Esophagus (tissue), 2 donors: Measurements from ENCODE around the gene HMX1. TPM values are rescaled to one million over a fixed set of nuclear protein-coding genes. Genes with fewer than 3 reads are reported as not detected.

Experiments
- H3K27ac ChIP-seq, 2 donors: one replicate each; pipeline ENCODE4 v1.5.1; 2013; ENCODE audit warnings: low read depth in 2 of 2, mild to moderate bottlenecking in 2 of 2, inconsistent platforms in 1 of 2, low read length in 1 of 2, moderate library complexity in 1 of 2
- H3K27me3 ChIP-seq, 2 donors: one replicate each; pipeline ENCODE4 v1.6.1; 2013; ENCODE audit warnings: low read length in 2 of 2, control low read depth in 1 of 2, mild to moderate bottlenecking in 1 of 2; ENCODE audit not compliant: insufficient read depth in 2 of 2, control insufficient read depth in 1 of 2
- H3K36me3 ChIP-seq, 2 donors: one replicate each; pipeline ENCODE4 v1.6.1; 2013; ENCODE audit warnings: low read length in 1 of 2; ENCODE audit not compliant: control insufficient read depth in 2 of 2, insufficient read depth in 2 of 2
- H3K4me1 ChIP-seq, 2 donors: one replicate each; pipeline ENCODE4 v1.6.1; 2013; ENCODE audit warnings: low read length in 1 of 2; ENCODE audit not compliant: control insufficient read depth in 2 of 2, insufficient read depth in 2 of 2
- H3K4me3 ChIP-seq, 2 donors: one replicate each; pipeline ENCODE4 v1.5.1; 2013; ENCODE audit warnings: low read length in 2 of 2, mild to moderate bottlenecking in 2 of 2, low read depth in 1 of 2, moderate library complexity in 1 of 2
- H3K9me3 ChIP-seq, 2 donors: one replicate each; pipeline ENCODE4 v1.6.1; 2013; ENCODE audit warnings: mild to moderate bottlenecking in 2 of 2, low read depth in 1 of 2, low read length in 1 of 2, moderate library complexity in 1 of 2; ENCODE audit not compliant: control insufficient read depth in 2 of 2, insufficient read depth in 1 of 2
- WGBS, 2 donors: extraction: QIAGEN DNeasy Blood & Tissue Kit; methylation state at CpG; one replicate each; pipeline ENCODE4 v1.1.7; 2013; 5-methylcytosine and 5-hydroxymethylcytosine counted together
- polyA plus RNA-seq, 2 donors: library from polyadenylated mRNA; stranded (reverse); fragments of 200-250 nt; gene quantifications; one replicate each; pipeline ENCODE4 v1.2.3, GENCODE V29; 2013
- donor health status: healthy with polysubstance abuse.
- donor health status: Bipolar disorder and iron deficiency.

The HMX1 gene
- polyA plus RNA-seq, 2 donors: not detected

DNA sequence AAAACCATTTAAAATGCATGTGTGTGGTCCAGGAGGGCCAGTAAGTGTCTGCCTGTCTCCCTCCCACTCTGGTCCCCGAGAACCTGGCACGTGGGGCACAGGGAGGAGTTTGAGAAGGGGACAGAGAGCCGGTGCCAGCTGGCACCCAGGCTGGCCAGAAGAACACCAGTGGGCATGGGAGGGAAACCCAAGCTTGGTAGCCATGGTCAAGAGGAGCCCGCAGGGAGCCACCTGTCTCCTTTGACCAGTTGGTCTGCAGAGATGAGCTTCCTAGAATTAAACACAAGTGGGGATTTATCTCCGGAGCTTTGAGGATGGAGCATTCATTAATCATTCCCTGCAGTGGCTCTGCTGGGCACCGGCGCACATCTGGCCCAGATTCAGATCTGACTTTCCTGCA, 41.6 kb downstream of the HMX1 start:
- Histone ChIP-seq H3K36me3 (no peaks in the 10 kb centered on the region), H3K27me3 (no peaks in the 10 kb centered on the region), H3K27ac (no peak overlapping the region), H3K4me3 (no peak overlapping the region), H3K9me3 (no peaks in the 10 kb centered on the region), H3K4me1 (no peaks in the 10 kb centered on the region)
- 49 to 53% methylated on average over 7 of the region's 7 CpGs for WGBS, 2 donors

DNA sequence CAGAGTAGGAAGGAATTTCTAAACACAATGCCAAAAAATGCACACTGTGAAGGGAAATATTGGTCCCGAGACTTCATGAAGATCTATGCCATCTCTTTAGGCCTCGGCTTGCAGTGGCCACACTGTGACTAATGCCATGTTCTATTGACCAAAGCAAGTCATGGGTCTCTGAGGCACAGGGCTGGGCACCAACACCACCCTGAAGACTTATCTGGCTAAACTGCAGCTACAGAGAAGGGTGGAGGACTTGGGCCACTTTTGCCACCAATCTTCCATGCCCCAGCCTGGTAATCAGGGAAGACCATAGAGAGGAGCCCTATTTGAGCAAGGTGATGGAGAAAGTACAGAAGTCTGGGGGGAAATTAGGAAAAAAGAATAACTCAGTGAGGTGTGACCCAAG, 42.1 kb downstream of the HMX1 start:
- no peak overlapping the region for H3K27ac ChIP-seq
- H3K27me3 ChIP-seq: no peaks in the 10 kb centered on the region
- H3K36me3 ChIP-seq: no peaks in the 10 kb centered on the region
- no peaks in the 10 kb centered on the region for H3K4me1 ChIP-seq
- 72 to 85% methylated on average over 2 of the region's 2 CpGs for WGBS, 2 donors
- H3K9me3 ChIP-seq: no peaks in the 10 kb centered on the region
- H3K4me3 ChIP-seq: no peak overlapping the region

DNA sequence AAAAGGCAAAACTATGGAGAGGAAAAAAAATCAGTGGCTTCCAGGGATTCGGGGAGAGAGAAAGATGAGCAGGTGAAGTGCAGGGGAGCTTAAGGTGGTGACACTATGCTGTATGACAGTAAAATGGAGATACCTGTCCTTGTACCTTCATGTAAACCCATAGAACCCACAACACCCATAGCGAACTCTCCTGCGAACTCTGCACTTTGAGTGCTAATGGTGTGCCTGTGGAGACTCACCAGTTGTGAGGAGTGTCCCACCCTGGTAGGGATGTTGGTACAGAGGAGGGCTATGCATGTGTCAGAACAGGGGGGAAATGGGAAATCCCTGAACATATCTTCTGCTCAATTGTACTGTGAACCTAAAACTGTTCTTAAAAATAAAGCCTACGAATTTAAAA, 42.8 kb downstream of the HMX1 start:
- H3K27me3 ChIP-seq: no peaks in the 10 kb centered on the region
- no peak overlapping the region for H3K27ac ChIP-seq
- no peaks in the 10 kb centered on the region for H3K9me3 ChIP-seq
- H3K4me1 ChIP-seq: no peaks in the 10 kb centered on the region
- WGBS, 2 donors: 78 to 82% methylated on average over 4 of the region's 4 CpGs
- no peak overlapping the region for H3K4me3 ChIP-seq
- no peaks in the 10 kb centered on the region for H3K36me3 ChIP-seq

DNA sequence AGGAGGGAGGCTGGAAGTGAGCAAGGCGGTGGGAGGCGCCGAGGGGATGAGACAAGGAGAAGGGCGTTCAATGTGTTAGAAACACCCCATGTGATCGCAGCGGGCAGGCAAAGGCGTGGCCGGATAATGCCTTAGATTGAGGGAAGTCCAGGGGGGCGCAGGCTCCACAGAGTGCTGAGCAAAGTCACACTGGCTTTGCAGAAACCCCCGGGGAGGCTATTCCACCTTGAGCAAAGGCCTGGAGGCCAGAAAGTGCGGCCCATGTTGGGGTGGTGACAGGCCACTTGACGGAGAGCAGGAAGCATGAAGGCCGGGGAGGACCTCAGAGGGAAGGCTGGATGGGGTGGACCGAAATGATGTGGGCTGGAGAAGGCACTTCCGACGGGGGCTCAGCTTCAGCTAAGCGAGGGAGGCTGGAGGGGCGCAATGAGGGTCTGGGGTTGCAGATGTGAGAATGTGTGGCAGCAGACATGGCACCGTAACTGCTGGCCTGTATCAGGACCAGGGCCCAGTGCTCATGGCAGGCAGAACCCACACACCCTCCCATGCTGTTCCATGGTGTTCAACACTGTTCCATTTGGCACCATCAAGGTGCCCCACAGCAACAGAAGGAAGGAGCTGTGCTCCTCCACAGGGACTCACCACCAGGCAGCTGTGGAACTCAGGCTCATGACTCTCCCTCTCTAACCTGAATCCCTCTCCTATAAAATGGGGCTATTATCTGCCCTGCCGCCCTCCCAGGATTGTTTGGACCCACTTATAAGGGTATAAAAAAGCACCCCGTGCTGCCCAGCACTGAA, 50.3 kb downstream of the HMX1 start:
- Histone ChIP-seq H3K36me3 (no peaks in the 10 kb centered on the region), H3K27ac (no peak overlapping the region), H3K27me3 (no peaks in the 10 kb centered on the region), H3K4me3 (no peak overlapping the region), H3K4me1 (no peaks in the 10 kb centered on the region), H3K9me3 (peaks cover 0 to 3% of the 10 kb centered on the region in 2 donors)
- WGBS, 2 donors: 81 to 82% methylated on average over 20 to 21 of the region's 21 CpGs

DNA sequence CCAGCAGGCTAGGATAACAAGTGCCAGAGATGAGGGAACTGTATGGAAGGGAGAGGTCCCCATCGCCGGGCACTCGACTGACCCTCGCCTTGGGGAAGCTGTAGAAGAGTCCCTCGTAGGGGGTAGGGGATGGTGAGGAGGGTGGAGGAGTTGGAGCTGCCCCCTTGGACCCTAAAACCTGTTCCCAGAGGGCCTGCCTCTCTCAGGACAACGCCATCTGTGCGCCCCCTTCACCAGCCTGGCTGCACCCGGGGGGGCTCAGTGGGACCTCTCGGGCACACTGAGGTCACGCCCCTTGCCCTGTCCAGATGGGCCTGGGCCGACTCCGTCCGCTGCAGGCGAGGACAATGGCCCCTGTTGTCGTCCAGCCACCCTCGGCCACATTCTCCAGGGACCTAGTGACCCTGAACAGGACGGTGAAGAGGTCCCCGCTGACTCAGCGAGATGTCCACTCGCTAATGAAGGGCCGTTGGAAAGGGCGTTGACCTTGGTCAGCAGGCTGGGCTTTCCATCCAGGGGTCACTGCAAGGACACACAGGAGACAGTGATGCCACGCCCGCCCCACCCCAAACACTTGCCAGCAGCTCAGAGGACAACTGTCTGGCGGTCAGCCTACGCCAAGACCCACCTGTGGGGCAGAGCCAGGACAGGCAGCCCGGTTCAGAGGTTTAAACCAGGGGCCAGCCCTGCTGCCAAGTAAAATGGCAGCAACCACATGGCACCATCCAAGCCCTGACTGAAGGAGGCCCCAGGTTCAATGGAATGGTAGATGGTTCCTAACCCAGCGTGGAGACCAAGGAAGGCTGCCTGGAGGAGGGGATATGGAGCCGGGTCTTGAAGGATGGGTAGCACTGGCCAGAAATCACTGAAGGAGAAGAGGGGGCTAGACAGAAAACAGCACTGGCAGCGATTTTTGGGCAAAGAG, 51.2 kb downstream of the HMX1 start:
- Histone ChIP-seq H3K27me3 (no peaks in the 10 kb centered on the region), H3K4me3 (no peak overlapping the region), H3K4me1 (no peaks in the 10 kb centered on the region), H3K9me3 (peaks cover 0 to 3% of the 10 kb centered on the region in 2 donors), H3K27ac (no peak overlapping the region), H3K36me3 (no peaks in the 10 kb centered on the region)
- WGBS, 2 donors: 81 to 85% methylated on average over 30 of the region's 30 CpGs

DNA sequence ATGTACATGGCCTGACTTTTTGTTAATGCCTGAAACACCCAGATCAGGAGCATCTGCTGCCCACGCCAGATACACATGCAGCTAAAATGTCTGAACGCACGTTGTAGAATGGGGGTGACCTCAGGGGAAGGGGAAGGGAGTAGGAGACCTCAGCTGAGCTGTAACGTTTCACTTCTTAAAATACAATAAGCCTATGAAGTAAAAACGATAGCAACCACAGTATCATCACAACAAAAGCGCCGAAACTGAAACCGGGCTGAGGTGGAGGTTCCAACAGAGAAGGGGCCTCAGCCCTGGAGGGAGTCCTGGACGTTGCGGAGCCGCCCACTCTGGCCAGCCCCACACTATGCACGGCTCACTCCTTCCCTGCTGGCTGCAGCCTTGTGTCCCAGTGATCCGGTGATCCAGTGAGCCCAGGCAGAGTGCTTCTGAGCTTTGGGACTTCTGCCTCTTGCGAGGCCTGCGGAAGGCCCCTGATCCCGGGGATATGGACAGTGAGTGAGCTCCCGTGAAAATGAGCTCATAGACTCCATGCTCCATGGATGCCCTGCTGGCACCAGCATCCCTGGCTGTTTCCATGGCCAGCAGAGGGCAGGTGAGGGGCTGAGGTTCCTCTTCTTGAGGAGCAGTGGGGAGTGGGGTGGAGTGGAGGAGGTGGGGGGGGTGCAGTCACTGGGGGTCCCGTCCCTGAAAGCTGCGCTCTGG, 52.0 kb downstream of the HMX1 start:
- Histone ChIP-seq H3K27me3 (no peaks in the 10 kb centered on the region), H3K4me3 (no peak overlapping the region), H3K9me3 (peaks cover 0 to 3% of the 10 kb centered on the region in 2 donors), H3K36me3 (no peaks in the 10 kb centered on the region), H3K4me1 (no peaks in the 10 kb centered on the region), H3K27ac (no peak overlapping the region)
- WGBS, 2 donors: 64 to 72% methylated on average over 19 of the region's 19 CpGs

DNA sequence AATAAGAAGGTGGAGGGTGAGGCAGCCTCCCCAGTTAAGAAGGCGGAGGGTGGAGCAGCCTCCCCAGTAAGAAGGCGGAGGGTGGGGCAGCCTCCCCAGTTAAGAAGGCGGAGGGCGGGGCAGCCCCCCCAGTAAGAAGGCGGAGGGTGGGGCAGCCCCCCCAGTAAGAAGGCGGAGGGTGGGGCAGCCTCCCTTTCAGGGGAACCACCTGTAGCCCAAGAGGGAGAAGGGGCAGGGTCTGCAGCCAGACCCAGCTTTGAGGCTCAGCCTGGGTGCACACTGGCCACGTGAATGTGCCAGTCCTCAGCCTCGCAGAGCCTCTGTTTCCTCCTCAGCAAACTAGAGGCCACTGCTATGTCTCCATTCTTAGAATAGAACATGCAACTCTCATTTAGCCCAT, 52.6 kb downstream of the HMX1 start:
- H3K36me3 ChIP-seq: no peaks in the 10 kb centered on the region
- WGBS, 2 donors: 60 to 74% methylated on average over 4 to 8 of the region's 8 CpGs
- no peaks in the 10 kb centered on the region for H3K4me1 ChIP-seq
- peaks cover 0 to 3% of the 10 kb centered on the region in 2 donors for H3K9me3 ChIP-seq
- no peak overlapping the region for H3K4me3 ChIP-seq
- H3K27ac ChIP-seq: no peak overlapping the region
- H3K27me3 ChIP-seq: no peaks in the 10 kb centered on the region

DNA sequence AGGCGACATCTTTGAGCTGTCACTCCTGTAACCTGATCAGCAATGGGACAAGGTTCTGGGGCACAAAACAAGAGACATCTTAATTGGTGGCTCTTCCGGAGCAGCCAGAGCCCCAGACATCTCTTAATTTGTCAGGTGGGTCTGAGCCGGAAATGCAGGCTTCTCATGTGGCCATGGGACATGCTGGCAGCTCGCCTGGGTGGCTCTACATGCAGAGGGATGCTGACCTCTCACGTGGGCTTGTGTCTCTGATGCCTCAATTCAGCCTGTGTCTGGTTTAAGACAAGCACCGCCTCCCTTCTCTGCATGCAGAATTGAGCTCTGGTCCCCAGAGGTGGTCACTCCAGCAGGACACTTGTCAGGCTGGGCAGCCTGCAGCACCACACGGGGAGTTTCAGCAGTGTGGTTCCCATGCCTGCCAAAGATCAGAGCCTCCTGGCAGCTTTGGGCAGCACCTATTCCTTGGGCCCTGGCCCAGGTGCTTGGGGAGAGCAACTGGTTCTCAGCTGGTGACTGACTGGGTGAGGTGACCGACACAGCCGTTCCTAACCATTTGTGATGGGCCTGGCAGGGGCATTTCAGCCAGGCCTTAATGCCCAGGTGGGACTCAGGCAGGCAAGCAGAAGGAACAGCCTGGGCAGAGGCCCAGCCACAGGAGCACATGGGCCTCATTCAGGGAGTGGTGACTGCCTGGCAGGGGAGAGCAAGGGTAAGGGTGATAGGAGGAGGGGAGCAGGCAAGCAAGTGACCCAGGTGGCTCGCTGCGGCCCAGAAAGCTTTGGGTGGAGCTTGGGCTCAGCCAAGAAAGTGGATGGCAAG, 53.4 kb downstream of the HMX1 start:
- H3K4me3 ChIP-seq: no peak overlapping the region
- WGBS, 2 donors: 65 to 68% methylated on average over 11 of the region's 11 CpGs
- no peak overlapping the region for H3K27ac ChIP-seq
- H3K36me3 ChIP-seq: no peaks in the 10 kb centered on the region
- peaks cover 0 to 3% of the 10 kb centered on the region in 2 donors for H3K9me3 ChIP-seq
- H3K27me3 ChIP-seq: no peaks in the 10 kb centered on the region
- no peaks in the 10 kb centered on the region for H3K4me1 ChIP-seq

DNA sequence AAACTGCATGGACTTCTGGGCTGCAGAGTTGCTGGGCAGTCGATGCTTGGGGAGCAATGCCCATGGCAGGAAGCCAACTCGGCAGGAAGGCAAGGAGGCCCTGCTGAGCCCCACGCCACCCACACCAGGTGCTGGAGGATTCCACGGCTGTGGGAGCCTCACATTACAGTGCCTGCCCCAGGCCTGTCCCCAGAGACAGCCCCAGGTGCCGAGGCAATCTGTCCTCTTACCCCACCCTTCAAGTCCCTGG, 53.9 kb downstream of the HMX1 start:
- Histone ChIP-seq H3K9me3 (peaks cover 0 to 3% of the 10 kb centered on the region in 2 donors), H3K27ac (no peak overlapping the region), H3K27me3 (no peaks in the 10 kb centered on the region), H3K4me3 (no peak overlapping the region), H3K36me3 (no peaks in the 10 kb centered on the region), H3K4me1 (no peaks in the 10 kb centered on the region)
- 34 to 35% methylated on average over 5 of the region's 5 CpGs for WGBS, 2 donors
